GM12864 (cell line): Measurements from ENCODE around the gene SATB2.

Source experiments
- DNase-seq: peaks from one replicate; pipeline ENCODE4 v3.0.0-alpha.2; 2011; ENCODE audit warnings: low read depth
- H3K4me3 ChIP-seq: 2 replicates; pipeline ENCODE4 v1.5.1; 2011; ENCODE audit warnings: mild to moderate bottlenecking, low read depth, low read length, control low read depth
- CTCF ChIP-seq: IDR thresholded peaks from 2 replicates; pipeline ENCODE4 v1.5.1; 2011; ENCODE audit warnings: low read depth, mild to moderate bottlenecking, moderate library complexity, low read length, control low read depth, inconsistent platforms; ENCODE audit errors: missing control alignments

Gene SATB2

GRCh38 chr2:199329466-199329865 is 128.3 kb downstream of the SATB2 start:
- TF ChIP-seq CTCF = no peak

GRCh38 chr2:199329031-199329430 is 128.7 kb downstream of the SATB2 start:
- no peak for TF ChIP-seq CTCF
- DNase-seq = no peak
- no peak overlapping the region for H3K4me3 ChIP-seq

More at GRCh38 chr2:199329466-199329865, 128.3 kb downstream of the SATB2 start:
- no peak overlapping the region for H3K4me3 ChIP-seq
- no peak for DNase-seq

GRCh38 chr2:199325881-199326280 is 131.9 kb downstream of the SATB2 start:
- H3K4me3 ChIP-seq = no peak overlapping the region
- TF ChIP-seq CTCF = no peak
- no peak for DNase-seq

- no peak overlapping the region for H3K4me3 ChIP-seq
- no peak for TF ChIP-seq CTCF
- DNase-seq = no peak
Observed at GRCh38 chr2:199322151-199322550, 135.6 kb downstream of the SATB2 start.

GRCh38 chr2:199317646-199318045 is 140.1 kb downstream of the SATB2 start:
- no peak for TF ChIP-seq CTCF
- DNase-seq = no peak
- no peak overlapping the region for H3K4me3 ChIP-seq

- no peak for DNase-seq
- TF ChIP-seq CTCF = no peak
- H3K4me3 ChIP-seq = no peak overlapping the region
Observed at GRCh38 chr2:199316851-199317250, 140.9 kb downstream of the SATB2 start.

- H3K4me3 ChIP-seq = no peak overlapping the region
- no peak for TF ChIP-seq CTCF
- DNase-seq = no peak
Observed at GRCh38 chr2:199315299-199316179, 142.2 kb downstream of the SATB2 start.
